NCI-H2081 (cell line): ENCODE measurements around the gene PTPRK.
"Not testable (repeated sequence)": the region's sequence is repeated elsewhere in the genome, so short reads cannot be mapped to it uniquely, and the experiment has no call there.

Source experiments
- DNase-seq, 2 experiments: peaks; one replicate each; lab custom pipeline; 2025; lab: John Stamatoyannopoulos, UW

PTPRK gene

DNA sequence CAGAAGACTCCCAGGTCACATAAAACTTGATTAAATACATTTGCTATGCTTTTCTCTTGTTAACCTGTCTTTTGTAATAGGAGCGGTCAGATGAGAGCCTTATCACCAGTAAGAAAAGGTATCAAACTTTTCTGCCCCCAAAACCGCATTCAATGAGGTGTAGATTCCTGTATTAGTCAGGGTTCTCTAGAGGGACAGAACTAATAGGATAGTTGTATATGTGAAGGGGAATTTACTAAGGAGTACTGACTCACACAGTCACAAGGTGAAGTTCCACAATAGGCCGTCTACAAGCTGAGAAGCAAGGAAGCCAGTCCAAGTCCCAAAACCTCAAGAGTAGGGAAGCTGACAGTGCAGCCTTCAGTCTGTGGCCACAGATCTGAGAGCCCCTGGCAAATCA, 32.7 kb downstream of the PTPRK start:
- DNase-seq, result no peak

DNA sequence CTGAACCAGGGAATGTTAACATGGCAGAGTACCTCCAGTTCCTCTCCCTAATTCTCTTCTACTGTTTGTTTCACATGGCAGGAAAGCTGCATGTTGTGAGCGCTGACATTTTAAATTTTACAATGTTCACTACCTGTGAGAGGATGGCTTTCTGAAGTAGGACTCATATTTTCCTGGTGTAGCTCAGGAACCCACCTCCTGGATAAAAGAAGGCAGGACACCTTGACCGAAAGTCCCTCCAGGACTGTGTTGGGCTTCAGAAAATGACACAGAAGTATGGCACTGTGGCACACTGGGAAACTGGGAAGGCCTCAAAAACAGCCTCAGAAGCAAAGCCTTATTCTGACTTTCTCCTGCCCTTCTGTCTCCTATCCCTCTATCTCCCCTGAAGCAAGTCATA, 33.3 kb downstream of the PTPRK start:
- DNase-seq, result no peak

DNA sequence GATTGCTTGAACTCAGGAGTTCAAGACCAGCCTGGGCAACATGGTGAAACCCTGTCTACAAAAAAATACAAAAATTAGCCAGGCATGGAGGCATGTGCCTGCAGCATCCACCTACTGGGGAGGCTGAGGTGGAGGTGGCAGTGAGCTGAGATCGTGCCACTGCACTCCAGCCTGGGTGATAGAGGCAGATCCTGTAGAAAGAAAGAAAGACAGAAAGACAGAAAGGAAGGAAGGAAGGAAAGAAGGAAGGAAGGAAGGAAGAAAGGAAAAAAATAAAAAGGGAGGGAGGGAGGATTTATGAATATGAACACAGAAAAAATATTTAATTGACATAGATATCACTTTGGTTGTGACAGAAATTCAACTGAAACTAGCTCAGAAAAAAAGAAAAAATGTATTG, 33.8 kb downstream of the PTPRK start:
- DNase-seq, result not testable (repeated sequence)

DNA sequence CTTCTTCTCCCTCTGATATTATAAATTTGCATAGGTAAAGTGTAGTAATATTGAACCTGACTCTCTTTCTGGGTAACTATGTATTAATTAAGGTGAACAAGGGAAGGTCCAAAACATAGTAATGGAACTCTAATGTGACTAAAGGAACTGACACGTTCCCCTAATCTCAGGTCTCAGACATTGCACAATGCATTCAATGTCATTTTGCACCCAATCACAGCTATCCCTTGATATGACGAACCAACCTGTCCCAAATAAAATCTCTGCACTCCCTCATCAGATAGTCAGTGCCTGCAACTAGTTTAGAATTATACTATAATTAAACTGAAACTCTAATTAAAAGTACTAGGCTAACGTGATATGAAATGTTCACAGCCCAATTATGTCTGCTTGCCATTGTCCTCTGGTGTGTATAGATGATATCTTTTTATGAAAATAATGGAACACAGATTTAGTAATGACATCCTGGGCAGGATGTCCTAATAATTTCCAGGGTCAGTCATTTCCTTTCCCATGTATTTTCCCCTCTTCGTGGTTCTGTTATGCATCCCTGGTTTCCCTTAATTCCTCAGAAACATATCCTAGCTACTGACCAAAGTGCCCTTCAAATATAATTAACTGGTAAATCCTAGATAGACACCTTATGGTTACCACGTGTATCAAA, 36.8 kb downstream of the PTPRK start:
- DNase-seq, result no peak

- DNase-seq, result no peak
Observed at GRCh38 chr6:128482642-128483041, 37.8 kb downstream of the PTPRK start.

DNA sequence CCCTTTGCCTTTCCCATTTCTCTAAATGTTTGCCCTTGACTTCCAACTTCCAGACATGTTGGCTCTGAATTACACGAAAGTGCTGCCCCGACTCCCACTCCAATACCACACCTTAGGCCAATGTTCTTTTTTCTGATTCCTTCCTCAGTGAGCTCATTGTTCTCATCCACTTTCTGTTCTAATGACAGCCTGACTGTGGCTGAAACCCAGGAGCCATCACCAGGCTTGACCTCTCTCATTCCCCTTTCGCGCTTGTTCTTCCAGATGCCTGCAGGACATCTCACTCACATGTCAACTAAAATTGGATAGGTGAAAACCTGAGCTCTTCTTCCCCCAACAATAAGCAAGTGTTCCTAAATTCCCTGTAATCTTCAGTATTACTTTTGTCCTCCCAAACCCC, 40.4 kb downstream of the PTPRK start:
- no peak for DNase-seq

DNA sequence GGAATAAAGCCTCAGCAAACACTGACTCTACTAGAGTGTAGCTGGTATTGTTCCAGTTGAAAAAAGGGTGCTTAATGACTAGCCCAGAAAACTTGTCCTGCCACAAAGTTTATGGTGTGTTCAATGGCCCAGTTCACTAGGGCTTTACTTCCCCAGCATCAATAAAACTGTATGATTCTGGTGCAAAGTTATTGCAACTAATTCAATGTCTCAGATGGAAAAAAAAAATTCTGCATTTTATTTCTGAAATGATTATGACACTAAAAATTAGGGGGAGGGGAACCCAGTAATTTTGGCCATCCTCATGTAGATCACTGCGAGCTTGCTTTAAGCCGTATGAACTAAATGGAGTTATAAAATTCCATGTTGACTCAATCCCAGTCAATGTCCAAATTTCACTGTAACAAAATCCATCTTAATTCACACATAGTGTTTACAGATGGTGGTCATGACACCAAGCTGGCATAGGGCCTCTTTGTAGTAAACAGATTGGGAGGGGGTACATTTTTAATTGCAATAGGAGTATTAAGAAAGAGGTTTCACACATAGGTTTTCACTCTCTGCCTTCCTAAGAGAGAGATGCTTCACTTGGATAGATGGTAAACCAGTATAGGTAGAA, 41.2 kb downstream of the PTPRK start:
- no peak for DNase-seq

DNA sequence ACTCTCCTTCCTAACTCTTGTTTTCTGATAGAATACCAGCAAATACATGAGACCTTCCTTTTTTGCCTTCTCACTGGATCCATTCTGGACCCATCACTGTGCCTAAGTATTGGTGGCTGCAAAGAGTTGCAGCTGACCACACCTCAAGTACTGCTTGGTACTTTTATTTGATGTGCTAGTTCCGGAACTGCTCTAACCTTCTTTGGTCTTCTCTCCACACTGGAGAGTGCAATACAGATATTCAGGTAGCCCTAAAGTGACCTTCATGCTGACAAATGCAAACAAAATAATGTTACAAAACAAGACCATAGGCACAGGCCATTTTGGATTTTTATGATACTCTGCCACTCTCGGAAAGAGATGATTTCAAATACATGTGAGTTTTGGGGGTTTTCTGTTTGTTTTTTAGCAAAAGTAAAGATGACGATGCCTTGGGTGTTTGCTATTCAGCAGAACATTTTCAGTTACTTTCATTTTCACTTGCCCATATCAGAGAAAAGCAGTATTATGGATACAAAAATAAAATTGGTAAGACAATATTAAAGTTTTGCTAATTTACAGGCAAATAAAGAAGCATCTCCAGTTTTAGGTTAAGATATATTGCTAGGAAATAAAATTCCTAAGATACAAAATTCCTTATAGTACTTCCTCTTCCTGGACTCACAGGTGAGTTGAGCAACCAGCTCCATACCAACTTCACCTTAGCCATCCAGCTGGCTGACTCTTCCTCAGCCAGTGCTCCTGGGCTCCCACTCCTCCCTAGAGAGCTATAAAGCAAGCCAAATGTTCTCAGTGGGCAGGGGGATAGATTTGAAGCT, 42.0 kb downstream of the PTPRK start:
- DNase-seq, result no peak

DNA sequence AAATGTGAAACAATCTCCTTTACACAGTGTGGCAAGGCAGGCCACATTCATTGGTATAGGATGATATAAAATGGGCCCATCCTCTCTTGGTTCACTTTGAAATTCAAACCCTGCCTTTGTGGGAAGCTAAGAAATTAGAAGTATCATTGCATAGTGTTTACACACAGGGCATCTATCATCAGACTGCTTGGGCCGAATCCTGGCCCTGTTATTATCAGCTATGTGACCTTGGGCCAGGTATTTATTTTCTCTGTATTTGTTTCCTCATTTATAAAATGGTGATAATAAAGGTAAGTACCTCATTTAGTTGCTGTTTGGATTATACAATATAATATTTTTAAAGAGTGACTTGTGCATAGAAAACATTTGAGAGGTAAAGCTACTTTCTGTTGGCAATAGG, 45.5 kb downstream of the PTPRK start:
- DNase-seq, result no peak

- no peak for DNase-seq
Observed at GRCh38 chr6:128474481-128474880, 45.9 kb downstream of the PTPRK start.

DNA sequence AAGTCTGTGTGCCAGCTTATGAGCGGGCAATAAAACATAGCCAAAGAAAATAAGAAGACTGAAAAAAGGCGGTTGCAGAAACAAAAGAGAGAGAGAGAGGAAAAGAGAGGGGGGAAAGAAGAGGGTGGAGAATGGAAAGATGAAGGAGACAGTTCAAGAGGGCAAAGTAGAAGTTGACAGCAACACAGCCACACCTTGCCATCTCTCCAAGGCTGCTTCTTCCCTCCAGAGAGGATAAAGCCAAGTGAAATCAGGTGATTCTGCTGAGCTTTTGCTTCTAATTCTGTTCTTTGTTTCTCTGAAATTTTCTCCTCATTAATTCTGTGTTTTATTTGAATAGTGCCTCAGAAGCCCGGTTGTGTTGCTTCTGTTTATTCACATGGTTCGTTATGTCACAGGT, 48.5 kb downstream of the PTPRK start:
- no peak for DNase-seq

GRCh38 chr6:128465368-128466343, 54.7 kb downstream of the PTPRK start:
- DNase-seq, result no peak

DNA sequence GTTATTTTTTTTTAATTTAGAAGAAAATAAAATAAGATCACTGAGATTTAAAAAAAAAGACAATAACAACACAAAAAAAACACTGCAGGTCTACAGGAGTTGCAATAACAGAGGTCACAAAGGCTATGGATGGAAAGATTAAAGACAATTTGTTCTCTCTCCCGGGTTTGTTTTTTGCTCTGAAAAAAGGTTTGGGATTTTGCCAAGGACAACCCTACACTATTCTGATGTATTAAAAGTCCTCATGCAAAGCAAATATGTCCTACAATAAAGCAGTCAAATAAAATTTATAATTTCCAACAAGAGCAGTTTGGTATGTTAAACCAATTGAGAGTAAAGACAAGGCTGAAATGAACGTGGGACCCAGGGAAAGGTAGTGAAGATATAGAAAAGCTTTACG, 55.6 kb downstream of the PTPRK start:
- peak in 1 of 2 experiments; percentile 26 for DNase-seq

- no peak for DNase-seq
Observed at GRCh38 chr6:128463942-128464341, 56.5 kb downstream of the PTPRK start.

DNA sequence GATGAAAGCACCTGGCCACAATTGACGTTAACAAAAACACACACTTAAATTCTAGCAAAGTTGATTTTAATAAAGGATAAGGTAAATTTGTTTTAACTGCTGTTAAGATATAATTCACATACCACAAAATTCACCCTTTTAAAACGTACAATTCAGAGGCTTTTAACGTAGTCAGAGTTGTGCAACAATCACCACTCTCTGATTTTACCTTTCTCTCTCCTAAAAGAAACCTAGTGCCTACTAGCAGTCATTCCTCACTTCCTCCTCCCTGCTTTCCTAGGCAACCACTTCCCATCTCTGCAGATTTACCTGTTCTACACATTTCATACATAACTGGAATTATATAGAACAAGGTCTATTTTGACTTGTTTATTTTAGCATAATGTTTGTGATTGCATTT, 58.9 kb downstream of the PTPRK start:
- no peak for DNase-seq

DNA sequence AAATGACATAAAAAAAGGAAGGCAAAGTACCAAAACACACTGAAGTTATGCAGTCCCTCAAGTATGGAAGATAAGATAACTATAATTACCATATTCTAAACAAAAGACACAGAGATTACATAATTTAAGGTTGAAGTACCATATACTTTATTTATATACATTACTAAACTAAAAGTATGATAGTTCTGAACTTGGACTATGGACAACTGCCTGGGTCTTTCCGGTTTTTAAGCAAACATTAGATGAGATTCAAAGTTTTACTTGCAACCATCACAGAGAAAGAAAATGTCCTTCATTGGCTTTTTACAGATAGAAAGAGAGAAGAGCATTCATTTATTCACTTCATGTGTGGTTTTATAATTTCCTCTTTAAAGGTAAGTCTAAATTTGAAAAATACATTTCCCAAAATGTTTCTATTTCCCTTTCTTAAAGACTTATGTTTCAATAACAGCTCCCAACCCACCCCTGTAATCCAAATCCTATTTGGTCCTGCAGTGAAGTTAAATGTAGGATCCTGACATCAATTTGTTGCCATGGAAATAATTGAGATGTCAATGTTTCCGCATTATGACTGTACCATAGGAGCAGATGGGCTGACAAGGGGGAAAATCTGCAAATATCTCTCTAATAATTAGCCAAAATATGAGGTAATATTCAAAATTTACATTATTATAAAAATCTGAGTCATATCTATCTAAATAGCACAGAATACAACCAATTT, 63.7 kb downstream of the PTPRK start:
- DNase-seq, result peak in 1 of 2 experiments; percentile 63

GRCh38 chr6:128455959-128456358, 64.4 kb downstream of the PTPRK start:
- DNase-seq, result no peak

- no peak for DNase-seq
Observed at GRCh38 chr6:128452713-128453112, 67.7 kb downstream of the PTPRK start.

- peak; percentile 42 to 82 for DNase-seq
Observed at GRCh38 chr6:128446497-128446896, 73.9 kb downstream of the PTPRK start.

GRCh38 chr6:128443553-128443952, 76.8 kb downstream of the PTPRK start:
- DNase-seq, result no peak

DNA sequence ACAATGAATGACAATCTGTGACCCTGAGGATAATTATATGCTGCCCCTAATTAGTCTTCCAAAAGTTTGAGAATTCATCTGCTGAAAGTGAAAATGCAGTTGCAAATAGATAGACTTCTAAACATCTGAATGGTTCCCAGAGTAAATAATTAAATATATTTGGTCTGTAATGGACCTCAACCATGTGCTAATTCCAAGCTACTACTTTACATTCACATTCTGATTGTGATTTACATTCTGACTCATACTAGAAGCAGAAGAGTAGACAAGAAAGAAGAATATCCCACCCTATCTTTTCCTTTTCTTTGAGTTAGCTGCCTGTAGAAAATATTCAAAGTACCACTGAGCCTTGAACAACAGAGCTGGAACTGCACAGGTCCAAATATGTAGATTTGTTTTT, 80.8 kb downstream of the PTPRK start:
- no peak for DNase-seq
